ENCODE results near the gene SMIM24. TPM values are rescaled to one million over a fixed set of nuclear protein-coding genes. Genes with fewer than 3 reads are reported as not detected.

Gene SMIM24
- polyA plus RNA-seq, 1 experiment = 0.12 TPM

DNA sequence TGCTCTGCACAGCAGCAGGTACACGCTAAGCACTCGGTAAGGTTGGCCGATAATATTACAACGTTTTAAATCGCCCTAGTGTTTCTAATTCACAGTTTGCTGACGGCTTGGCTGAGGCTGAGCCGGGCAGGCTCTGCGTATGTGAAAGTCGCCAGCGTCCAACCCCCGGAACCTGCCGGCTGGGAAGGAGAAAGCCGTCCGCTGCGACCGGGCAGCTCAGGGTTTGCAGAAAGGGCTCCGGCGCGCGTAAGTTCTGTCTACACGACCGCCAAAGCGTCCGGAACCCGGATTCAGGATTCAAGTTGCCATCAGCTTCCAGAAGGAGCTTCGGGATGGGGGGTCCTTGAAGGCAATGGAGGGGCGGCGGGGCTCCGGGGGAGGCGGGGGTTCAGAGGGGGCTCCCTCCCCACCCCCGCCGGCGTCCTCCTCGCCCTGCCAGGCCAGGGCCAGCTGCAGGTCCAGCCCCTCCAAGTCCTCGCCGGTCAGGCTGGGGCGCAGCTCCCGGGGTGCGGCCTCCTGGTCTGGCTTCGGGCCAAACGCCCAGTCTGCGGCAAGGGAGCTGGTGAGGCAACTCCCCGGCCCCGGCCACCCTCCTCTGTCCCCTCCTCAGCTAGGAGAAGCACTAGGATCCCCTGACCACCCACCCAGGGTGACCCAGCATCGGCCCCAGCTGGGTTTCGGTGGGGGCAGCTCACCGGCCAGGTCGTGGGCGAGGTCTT is 2.3 kb upstream of the SMIM24 start:
- ChIA-PET CTCF (interaction anchor here (0.8 to 7.2 kb wide), 6 partner anchors 10 to 179 kb away, joined by 3 to 68 read pairs (median 24); no protein-coding TSS in a partner anchor), POLR2A (no interaction called here)
- DNase-seq (ENCODE audit: low read depth) = no peak
- no peak overlapping the region for H3K4me3 ChIP-seq (ENCODE audit: low read depth, low read length)
- no peaks in the 10 kb centered on the region for H3K36me3 ChIP-seq (ENCODE audit: control insufficient read depth, insufficient read depth, low read length)
- TF ChIP-seq, protein P1, sequence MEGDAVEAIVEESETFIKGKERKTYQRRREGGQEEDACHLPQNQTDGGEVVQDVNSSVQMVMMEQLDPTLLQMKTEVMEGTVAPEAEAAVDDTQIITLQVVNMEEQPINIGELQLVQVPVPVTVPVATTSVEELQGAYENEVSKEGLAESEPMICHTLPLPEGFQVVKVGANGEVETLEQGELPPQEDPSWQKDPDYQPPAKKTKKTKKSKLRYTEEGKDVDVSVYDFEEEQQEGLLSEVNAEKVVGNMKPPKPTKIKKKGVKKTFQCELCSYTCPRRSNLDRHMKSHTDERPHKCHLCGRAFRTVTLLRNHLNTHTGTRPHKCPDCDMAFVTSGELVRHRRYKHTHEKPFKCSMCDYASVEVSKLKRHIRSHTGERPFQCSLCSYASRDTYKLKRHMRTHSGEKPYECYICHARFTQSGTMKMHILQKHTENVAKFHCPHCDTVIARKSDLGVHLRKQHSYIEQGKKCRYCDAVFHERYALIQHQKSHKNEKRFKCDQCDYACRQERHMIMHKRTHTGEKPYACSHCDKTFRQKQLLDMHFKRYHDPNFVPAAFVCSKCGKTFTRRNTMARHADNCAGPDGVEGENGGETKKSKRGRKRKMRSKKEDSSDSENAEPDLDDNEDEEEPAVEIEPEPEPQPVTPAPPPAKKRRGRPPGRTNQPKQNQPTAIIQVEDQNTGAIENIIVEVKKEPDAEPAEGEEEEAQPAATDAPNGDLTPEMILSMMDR (IDR thresholded peaks at IDR 0.05; ENCODE audit: insufficient read depth, low read depth, low read length) = no peak
- H3K27me3 ChIP-seq (ENCODE audit: control insufficient read depth, insufficient read depth, low read length) = peaks cover 14% of the 10 kb centered on the region

DNA sequence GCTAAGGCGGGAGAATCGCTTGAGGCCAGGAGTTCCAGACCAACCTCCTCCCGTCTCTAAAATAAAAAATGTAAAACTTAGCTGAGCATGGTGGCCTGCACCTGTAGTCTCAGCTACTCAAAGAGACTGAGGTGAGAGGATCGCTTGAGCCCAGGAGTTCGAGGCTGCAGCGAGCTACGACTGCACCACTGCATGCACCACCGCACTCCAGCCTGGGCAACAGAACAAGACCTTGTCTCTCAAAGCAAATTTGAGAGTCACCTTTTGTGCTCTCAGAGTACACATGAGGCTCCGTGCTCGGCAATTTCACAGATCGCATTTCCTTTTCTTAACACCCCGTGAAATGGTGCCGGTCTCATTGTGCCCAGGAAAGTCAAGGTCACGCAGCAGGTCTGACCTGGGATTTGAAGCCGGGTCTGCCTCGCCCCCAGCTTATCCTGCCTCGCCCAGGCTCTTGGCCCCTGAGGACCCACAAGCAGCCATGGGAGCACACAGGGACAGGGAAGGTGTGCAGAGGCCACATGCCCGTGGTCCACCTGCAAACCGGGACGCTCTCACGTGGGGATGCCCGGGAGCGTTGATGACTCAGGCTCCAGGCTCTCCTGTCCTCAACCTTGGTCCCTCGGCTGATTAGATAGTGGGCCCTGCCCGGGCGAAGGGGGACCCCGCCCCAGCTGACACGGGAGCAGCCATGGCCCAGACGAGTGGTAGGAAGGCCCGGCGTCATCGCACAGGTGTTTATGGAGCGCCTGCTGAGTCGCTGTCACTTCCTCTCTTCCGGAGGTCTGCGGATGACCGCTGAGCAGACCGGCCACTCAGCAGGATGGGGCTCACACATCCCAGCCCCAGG is 1.1 kb upstream of the SMIM24 start:
- POLR2A ChIA-PET = no interaction called here
- CTCF ChIA-PET = interaction anchor here (1.0 to 7.2 kb wide), 3 partner anchors 9 to 177 kb away, joined by 4 to 62 read pairs (median 14); no protein-coding TSS in a partner anchor
- no peak for DNase-seq (ENCODE audit: low read depth)
- TF ChIP-seq, protein P1 (IDR thresholded peaks at IDR 0.05; ENCODE audit: insufficient read depth, low read depth, low read length) = no peak
- Histone ChIP-seq H3K27me3 (ENCODE audit: control insufficient read depth, insufficient read depth, low read length) (peaks cover 14% of the 10 kb centered on the region), H3K4me3 (ENCODE audit: low read depth, low read length) (no peak overlapping the region), H3K36me3 (ENCODE audit: control insufficient read depth, insufficient read depth, low read length) (no peaks in the 10 kb centered on the region)

DNA sequence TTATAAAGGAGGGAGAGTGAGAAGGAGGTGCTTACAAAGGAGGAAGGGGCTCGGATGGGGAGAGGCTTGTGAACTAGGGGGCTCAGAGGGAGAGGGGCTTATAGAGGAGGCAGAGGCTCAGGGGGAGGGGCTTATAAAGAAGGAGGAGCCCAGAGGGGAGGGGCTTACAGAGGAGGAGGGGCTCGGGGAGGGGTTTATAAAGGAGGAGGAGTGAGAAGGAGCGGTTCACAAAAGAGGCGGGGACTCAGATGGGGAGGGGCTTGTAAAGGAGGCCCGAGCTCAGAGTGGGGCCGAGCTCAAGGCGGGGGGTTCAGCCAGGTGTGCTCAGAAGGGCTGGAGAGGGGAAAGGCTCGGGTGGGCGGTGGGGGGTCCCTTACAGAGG is 500 bp downstream of the SMIM24 start:
- DNase-seq (ENCODE audit: low read depth) = no peak
- CTCF ChIA-PET = interaction anchor here (0.6 to 3.3 kb wide), 6 partner anchors 8 to 175 kb away, joined by 3 to 14 read pairs (median 4); no protein-coding TSS in a partner anchor
- H3K36me3 ChIP-seq (ENCODE audit: control insufficient read depth, insufficient read depth, low read length) = no peaks in the 10 kb centered on the region
- POLR2A ChIA-PET = no interaction called here
- TF ChIP-seq, protein P1 (IDR thresholded peaks at IDR 0.05; ENCODE audit: insufficient read depth, low read depth, low read length) = no peak
- no peak overlapping the region for H3K4me3 ChIP-seq (ENCODE audit: low read depth, low read length)
- peaks cover 14% of the 10 kb centered on the region for H3K27me3 ChIP-seq (ENCODE audit: control insufficient read depth, insufficient read depth, low read length)

DNA sequence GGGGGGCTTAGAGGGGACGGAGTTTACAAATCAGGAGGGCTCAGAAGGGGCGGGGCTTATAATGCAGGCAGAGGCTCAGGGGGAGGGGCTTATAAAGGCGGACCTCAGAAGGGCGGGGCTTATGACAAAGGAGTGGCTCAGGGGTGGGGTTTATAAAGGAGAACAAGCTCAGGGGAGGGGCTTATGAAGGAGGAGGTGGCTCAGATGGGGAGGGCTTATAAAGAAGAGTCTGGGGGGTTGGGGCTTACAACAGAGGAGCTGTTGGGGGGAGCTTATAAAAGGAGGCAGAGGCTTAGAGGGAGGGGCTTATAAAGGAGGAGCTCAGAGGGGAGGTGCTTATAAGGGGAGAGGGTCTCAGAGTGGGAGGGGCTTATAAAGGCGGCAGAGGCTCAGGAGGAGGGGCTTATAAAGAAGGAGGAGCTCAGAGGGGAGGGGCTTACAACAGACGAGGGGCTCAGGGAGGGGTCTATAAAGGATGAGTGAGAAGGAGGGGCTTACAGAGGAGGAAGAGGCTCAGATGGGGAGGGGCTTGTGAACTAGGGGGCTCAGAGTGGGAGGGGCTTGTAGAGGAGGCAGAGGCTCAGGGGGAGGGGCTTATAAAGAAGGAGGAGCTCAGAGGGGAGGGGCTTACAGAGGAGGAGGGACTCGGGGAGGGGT is 1.0 kb downstream of the SMIM24 start:
- Histone ChIP-seq H3K36me3 (ENCODE audit: control insufficient read depth, insufficient read depth, low read length) (no peaks in the 10 kb centered on the region), H3K4me3 (ENCODE audit: low read depth, low read length) (no peak overlapping the region), H3K27me3 (ENCODE audit: control insufficient read depth, insufficient read depth, low read length) (peaks cover 14% of the 10 kb centered on the region)
- TF ChIP-seq, protein P1 (IDR thresholded peaks at IDR 0.05; ENCODE audit: insufficient read depth, low read depth, low read length) = no peak
- DNase-seq (ENCODE audit: low read depth) = no peak
- ChIA-PET POLR2A (no interaction called here), CTCF (interaction anchor here (0.6 to 3.3 kb wide), 7 partner anchors 8 to 174 kb away, joined by 3 to 14 read pairs (median 3); no protein-coding TSS in a partner anchor)
